HG03097 (cell line): Measurements from ENCODE around the gene TENT4B.
"Not testable (repeated sequence)": the region's sequence is repeated elsewhere in the genome, so short reads cannot be mapped to it uniquely, and the experiment has no call there.

Experiments used
- ATAC-seq: cut with Tn5 transposase; IDR thresholded peaks from one replicate; pipeline ENCODE4 v1.9.1; 2021; ENCODE audit not compliant: unreplicated experiment, low FRiP score

Gene TENT4B

DNA sequence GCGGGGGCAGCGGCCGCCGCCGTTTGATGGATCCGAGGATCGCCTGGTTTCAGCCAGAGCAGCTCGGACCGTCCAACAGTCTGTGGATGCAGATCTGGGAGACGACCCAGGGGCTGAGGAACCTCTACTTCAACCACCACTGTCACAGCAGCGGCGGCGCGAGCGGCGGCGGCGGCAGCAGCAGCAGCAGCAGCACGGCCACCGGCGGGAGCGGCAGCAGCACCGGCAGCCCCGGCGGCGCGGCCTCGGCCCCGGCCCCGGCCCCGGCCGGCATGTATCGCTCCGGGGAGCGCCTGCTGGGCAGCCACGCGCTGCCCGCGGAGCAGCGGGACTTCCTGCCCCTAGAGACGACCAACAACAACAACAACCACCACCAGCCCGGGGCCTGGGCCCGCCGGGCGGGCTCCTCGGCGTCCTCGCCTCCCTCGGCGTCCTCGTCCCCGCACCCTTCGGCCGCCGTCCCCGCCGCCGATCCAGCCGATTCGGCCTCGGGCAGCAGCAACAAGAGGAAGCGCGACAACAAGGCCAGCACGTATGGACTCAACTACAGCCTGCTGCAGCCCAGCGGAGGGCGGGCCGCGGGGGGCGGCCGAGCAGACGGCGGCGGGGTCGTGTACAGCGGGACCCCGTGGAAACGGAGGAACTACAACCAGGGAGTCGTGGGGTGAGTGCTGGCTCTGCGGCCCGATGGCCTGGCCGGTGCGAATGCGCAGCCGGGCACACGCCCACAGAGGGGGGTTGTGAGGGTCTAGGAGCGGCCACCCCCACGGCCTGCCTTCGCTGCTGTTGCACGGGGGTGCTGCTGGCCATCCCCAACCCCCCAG, 702 bp downstream of the TENT4B start:
- ATAC-seq: peak; percentile 18

DNA sequence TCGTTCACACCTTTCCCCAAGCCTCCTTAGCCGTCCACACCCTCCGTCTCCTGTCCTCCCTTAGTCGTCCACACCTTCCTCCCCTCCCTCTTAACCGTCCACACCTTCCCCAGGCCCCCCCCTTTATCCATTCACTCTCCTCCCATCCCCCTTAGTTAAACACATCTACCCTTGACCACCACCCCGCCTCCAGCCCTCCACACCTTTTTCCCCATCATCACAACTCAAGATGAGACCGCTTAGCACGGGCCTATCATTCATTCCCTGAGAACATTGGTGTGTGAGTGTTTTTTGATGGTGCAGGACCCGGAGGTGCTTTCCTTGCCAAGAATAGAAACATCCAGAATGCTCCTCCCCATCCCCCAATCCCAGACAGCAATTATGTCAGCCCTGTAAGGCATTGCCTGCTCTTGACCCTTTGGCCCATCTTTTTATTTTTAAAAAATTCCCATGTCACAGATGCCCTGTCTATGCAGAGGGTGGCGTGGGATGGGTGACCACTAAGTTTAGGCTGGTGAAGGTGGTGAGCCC, 1.4 kb downstream of the TENT4B start:
- no peak for ATAC-seq

DNA sequence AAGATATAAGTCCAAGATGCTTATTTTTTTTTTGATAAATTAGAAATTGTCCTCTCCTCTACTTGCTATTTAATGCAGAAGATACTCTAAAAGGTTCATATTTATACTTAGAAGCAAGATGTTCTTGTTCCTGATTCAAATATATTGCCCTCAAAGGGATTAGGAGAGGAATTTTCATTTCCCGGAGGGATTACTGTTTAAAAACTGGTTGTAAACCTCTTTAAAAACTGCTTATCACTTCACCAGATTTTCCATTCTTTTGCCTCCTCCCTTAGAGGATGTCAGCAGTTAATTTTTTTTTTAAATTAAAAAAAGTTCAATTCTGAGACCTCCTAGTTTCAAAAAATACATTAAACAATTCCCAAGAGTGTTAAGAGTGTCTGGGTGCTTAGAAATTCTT, 2.8 kb downstream of the TENT4B start:
- ATAC-seq: no peak

DNA sequence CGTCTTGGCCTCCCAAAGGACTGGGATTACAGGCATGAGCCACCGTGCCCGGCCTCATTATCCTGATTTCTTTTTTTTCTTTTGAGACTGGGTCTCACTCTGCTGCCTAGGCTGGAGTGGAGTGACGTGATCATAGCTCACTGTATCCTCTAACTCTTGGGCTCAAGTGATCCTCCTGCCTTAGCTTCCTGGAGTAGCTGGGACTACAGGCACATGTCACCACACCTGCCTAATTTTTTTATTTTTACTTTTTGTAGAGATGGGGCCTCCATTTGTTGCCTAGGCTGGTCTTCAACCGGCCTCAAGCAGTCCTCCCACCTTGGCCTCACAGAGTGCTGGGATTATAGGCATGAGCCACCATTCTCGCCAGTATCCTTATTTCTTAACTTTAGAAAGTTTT, 3.5 kb downstream of the TENT4B start:
- no peak for ATAC-seq

DNA sequence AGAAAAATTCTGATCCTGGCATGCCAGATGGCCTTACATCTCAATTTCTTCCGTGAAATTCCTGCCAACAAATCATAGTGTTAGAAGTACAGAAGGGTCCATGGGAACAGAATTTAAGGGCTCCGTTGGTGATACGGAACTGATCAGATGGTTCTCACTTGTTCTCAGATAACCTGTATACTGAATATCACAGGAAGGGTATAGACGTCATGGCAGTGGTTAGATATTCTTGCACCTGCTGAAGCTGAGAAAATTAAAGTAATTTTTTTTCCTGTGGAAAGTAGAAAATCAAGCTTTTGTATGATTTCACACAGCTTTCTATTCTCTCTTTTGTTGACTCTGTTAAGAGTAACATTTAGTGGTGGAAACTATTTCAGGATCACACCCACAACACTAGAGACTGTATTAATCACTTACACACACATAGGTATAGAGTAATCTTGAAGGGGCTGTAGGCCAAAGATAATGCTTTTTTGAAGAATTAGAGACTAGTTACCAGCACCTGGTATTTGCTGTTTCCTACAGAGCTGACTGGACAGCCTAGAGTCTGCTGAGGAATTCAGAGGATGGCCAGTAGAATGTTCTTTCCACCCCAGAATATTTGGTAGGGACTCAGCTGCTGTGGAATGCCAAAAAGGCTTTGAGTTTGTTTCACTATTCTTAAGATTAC, 7.5 kb downstream of the TENT4B start:
- no peak for ATAC-seq

DNA sequence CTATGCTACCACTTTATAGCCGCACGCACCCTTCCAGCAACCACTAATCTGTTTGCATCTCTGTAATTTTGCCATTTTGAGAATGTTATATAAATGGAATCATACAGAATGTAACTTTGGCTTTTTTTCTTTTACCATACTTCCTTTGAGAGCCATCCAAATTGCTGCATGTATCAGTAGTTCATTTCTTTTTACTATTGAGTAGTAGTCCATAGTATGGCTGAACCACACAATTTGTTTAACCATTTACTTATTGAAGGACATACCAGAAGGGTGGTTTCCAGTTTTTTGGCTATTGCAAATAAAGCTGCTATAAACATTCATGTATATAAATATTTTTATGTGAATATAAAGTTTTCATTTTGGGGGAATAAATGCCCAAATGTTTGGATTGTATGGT, 8.8 kb downstream of the TENT4B start:
- ATAC-seq: no peak

DNA sequence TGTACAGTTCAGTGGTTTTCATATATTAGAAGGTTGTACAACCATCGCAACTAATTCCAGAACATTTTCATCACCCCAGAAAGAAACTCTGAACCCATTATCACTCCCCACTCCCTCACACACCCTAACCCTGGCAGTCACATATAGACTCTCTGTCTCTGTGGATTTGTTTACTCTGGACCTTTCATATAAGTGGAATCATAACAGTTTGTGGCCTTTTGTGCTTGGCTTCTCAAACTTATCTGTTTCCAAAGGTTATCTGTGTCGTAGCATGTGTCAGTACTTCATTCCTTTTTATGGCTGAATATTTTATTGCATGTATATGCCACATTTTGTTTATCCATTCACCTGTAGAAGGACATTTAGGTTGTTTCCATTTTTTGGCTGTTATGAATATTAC, 12.4 kb downstream of the TENT4B start:
- no peak for ATAC-seq

DNA sequence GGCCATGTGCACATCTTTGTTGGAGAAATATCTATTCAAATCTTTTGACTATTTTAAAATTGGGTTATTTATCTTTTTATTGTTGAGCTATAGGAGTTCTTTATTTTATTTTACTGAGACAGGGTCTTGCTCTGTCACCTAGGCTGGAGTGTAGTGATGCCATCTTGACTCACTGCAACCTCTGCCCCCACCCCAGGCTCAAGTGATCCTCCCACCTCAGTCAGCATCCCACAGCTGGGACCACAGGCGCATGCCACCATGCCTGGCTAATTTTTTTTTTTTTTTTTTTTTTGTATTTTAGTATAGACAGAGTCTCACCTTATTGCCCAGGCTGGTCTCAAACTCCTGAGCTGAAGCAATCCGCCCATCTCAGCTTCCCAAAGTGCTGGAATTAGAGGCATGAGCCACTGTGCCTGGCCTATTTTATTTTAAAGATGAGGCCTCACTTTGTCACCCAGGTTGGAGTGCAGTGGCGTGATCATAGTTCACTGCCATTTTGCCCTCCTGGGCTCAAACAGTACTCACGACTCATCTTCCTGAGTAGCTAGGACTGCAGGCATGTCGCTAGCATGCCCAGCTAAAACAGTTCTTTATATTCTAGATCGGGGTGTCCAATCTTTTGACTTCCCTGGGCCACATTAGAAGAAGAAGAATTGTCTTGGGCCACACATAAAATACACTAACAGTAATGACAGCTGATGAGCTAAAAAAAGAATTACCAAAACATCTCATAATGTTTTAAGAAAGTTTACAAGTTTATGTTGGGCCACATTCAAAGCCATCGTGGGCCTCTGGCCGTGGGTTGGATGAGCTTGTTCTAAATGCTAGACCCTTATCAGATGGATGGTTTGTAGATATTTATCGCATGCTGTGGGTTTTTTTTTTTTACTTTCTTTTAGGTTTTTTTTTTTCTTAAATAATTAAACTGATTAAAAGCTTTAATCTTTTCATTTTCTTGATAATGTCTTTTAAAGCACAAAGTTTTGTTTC, 13.7 kb downstream of the TENT4B start:
- no peak for ATAC-seq

DNA sequence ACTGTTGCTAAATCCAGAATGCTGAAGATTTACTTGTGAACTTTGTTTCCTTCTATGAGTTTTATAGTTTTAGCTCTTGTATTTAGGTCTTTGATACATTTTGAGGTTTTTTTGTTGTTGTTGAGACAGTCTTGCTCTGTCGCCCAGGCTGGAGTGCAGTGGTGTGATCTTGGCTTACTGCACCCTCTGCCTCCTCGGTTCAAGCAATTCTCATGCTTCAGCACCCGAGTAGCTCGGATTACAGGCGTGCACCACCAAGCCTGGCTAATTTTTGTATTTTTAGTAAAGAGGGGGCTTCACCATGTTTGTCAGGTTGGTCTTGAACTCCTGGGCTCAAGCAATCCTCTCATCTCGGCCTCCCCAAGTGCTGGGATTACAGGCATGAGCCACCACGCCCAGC, 14.4 kb downstream of the TENT4B start:
- ATAC-seq: no peak

DNA sequence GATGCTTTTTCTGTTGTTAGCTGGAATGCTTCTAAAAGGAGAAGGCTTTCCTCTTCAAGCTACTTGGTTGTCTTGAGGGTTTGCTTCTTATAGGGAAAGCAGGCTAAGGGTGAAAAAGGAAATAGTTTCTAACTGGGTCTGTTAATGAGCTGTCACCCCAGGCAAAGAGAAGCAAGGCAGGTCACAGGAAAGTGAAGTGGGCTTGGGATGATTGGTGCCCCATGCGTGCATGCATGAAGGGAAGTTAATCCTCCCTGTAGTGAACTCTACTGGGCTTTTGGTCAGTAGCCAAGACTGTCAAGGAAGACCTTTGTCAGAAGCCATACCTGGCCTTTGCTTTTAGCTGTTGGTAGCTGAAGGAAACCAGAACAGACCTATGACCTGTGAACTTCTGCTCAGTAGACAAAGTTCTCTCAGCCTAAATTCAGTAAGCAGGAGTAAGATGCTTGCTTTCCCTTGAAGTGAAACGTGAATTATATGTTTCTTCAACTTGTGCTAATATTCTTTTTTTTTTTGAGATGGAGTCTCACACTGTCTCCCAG, 16.5 kb downstream of the TENT4B start:
- ATAC-seq: no peak

DNA sequence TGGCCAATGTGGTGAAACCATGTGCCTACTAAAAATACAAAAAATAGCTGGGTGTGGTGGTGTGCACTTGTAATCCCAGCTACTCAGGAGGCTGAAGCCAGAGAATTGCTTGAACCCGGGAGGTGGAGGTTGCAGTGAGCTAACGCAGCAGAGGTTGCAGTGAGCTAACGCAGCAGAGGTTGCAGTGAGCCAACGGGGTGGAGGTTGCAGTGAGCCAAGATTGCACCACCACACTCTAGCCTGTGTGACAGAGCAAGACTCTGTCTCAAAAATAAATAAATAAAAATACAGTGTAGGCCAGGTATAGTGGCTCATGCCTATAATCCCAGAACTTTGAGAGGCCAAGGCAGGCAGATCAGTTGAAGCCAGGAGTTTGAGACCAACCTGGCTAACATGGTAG, 18.7 kb downstream of the TENT4B start:
- not testable (repeated sequence) for ATAC-seq

DNA sequence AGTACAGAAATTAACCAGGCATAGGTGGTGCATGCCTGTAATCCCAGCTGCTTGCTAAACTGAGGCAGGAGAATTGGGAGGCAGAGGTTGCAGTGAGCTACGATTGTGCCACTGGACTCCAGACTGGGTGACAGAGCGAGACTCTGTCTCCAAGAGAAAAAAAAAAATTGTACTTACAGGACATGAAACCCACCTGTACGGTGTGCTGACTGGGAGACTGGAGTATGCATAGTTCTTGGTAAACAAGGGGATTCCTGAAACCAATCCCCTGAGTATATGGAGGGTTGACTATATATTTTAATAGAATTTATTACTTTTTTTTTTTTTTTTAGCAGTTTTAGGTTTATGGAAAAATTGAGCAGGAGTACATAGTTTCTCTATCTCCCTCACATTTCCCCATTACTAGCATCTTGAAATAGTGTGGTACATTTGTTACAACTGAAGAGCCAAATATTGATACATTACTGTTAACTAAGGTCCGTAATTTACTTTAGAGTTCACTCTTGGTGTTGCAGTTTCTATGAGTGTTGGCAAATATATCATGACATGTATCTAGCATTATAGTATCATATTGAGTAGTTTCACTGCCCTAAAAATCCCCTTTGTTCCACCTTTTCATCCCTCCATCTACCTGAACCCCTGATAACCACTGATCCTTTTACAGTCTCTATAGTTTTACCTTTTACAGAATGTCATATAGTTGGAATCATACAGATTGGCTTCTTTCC, 19.3 kb downstream of the TENT4B start:
- no peak for ATAC-seq

DNA sequence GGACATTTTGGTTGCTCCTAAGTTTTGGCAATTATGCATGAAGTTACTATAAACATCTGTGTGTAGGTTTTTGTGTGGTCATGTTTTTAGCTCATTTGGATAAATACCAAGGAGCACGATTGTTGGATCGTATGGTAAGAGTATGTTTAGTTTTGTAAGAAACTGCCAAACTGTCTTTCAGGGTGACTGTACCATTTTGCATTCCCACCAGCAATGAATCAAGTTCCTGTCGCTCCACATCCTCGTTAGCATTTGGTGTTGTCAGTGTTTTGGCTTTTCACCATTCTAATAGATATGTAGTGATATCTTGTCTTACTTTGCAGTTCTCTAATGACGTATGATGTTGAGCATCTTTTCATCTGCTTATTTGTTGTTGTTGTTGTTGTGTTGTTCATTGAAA, 20.2 kb downstream of the TENT4B start:
- no peak for ATAC-seq

DNA sequence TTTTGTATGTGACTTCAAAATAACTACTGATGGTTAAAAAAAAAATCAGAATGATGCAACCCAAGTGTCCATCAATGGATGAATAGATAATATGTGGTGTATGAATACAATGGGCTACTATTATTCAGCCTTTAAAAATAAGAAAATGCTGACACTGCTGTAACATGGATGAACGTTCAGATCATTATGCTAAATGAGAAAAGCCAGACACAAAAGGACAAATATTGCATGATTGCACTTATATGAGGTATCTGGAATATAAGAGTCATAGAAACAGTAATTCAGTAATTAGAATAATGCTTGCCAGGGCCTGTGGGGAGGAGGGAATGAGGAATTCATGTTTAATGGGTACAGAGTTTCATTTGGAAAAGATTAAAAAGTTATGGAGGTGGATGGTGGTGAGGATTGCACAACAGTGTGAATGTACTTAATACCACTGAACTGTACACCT, 25.4 kb downstream of the TENT4B start:
- ATAC-seq: no peak

DNA sequence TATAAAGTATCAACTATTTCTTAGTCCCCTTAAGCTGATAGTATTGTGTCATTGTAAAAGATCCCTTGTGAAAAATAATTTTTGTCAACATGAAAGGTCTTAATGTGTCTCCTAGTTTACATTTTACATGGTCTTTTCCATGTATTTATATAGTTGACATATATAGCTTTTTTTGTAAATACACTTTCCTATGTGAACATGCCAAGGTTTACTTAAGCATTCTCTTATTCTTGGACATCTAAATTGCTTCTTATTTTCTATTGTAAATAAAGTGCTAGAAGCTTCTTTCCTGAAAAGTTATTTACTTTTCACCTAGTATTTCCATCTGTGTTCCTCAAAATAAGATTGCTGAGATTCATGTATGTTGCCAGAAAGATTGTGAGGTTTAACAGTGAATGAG, 29.3 kb downstream of the TENT4B start:
- no peak for ATAC-seq

DNA sequence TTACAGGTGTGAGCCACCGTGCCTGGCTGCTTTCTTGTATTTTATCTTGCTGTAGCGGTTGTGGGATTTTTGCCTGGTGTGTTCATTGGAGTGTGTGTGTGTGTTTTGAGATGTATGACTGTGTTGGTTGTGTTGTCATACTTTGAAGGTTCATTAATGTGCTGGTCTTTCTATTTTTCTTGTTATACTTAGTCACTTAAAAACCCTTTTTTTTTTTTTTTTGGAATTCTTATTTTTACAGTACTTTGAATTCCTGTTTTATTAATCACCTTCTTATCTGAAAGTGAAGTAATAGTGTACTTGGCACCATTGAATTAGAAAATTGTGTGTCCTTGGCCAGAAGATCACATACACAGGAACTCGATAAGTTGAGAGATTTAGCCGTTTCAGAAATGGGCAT, 30.2 kb downstream of the TENT4B start:
- no peak for ATAC-seq

DNA sequence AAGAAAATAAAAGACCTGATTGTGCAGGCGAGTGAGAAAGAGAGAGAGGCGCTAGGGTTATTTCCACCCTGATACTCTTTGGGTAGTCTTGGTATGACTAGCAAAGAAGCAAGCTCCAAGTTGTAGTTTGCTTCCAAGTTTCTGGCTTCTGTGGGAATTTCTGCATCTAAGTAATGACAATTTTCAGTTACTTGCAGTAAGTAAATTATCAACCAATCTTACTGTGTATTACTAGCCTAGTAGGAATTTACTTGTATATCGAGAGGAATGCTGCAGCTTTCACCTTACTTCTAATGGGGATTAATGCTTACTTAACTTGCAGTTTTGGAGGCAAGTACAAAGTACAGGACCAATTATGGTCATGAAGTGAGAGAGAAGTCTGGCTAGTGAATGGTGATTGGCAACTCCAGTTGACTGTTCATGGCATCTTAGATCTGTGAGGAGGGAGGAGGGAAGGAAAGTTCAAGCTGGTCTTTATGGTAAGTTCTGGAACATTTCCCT, 31.9 kb downstream of the TENT4B start:
- ATAC-seq: no peak

DNA sequence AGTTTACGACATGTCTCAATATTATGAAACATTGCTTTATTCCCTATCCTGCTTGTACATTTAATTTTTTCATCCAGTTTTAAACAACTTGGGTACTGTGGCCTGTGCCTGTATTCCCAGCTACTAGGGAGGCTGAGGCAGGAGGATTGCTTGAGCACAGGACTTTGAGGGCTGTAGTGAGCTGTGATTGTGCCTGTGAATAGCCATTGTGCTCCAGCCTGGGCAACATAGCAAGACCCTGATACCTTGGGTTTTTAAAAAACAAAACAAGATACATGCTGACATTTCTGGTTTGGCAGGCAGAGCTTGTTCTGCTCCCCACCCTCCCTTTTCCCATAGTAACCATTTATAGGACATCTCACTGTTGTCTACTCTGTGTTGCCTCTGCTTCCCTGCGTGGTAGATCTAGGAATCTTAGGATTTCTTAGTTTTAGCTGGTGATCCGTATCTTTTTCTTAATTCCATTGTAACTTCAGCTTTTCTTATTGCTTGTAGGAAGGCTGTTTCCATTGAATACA, 35.6 kb downstream of the TENT4B start:
- ATAC-seq: no peak

DNA sequence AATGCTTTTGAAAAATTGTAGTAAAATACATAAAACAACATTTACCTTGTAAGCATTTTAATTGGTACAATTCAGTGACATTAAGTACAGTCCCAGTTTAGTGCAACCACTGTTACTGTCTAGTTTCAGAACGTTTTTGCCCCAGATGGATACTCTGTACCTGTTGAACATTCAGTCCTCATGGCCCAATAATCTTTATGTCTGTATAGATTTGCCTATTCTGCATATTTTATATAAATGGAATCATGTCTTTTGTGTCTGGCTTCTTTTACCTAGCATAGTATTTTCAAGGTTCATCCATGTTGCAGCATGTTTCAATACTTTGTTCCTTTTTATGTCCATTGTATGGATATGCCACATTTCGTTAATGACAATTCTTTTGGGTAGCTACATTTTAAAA, 37.2 kb downstream of the TENT4B start:
- ATAC-seq: no peak
